ENCODE data around the gene NLGN1. TPM values are rescaled to one million over a fixed set of nuclear protein-coding genes. Genes with fewer than 3 reads are reported as not detected.
A peak's percentile ranks its signal among the peaks of the same experiment; 100 is the strongest.

NLGN1 gene
- total and polyA plus RNA-seq, 7 experiments from 2014 or later, result not detected

DNA sequence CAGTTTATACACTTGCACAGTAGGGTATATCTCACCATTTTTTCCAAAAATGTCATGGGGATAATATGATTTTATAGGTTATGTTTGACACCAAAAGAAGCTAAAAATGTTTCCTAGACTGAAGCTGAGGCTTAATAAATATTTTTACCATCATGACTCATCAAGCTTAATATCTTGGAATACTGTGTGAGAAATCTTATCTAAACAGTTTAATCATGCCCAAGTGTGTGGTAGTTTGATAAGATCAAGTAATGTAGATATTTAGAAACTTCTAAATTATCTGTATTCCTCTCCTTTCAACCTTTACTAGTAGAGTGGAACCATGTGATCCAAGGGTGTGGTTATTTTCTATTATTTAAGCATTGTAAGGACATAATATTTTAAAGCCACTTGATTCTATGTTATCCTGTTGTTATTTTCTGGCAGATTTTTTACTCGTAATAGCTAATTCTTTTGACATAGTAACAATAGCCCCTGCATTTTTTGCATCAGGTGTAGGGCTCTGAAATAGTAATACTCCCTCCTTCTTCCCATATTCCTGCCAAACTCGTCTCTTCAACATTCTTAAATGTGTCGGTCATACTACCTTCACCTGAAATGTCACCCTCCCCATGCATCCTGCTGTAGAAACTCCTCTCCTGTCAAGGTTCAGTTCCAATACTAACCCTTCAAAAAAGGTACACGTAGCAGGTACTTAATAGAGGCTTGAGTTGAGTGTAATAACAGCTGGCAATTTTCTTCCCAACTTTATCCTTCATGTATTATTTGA is 729.6 kb downstream of the NLGN1 start:
- Mint-ChIP-seq H3K27ac (no peak overlapping the region), H3K36me3 (no peaks in the 10 kb centered on the region), H3K9me3 (peaks cover 0 to 4% (median 0%) of the 10 kb centered on the region in 11 donors), H3K4me1 (no peaks in the 10 kb centered on the region), H3K27me3 (no peaks in the 10 kb centered on the region), H3K4me3 (no peak overlapping the region)
- Histone ChIP-seq H3K4me1 (ENCODE audit: control insufficient read depth in 2 of 2, insufficient read depth in 2 of 2, low read length in 2 of 2) (no peaks in the 10 kb centered on the region), H3K27me3 (ENCODE audit: control insufficient read depth in 2 of 2, insufficient read depth in 2 of 2, low read length in 2 of 2) (no peaks in the 10 kb centered on the region), H3K27ac (ENCODE audit: low read depth, low read length) (no peak overlapping the region), H3K36me3 (ENCODE audit: control insufficient read depth in 2 of 3, insufficient read depth in 3 of 3, low read length in 3 of 3) (no peaks in the 10 kb centered on the region), H3K9me3 (ENCODE audit: control insufficient read depth in 2 of 3, low read length in 3 of 3) (no peaks in the 10 kb centered on the region), H3K4me3 (ENCODE audit: low read length) (no peak overlapping the region)
- ATAC-seq (no peak), DNase-seq (no peak)
- ChIA-PET CTCF (no interaction called here), POLR2A (no interaction called here)
- intact Hi-C loops (cut with micrococcal nuclease), result no loop called here

DNA sequence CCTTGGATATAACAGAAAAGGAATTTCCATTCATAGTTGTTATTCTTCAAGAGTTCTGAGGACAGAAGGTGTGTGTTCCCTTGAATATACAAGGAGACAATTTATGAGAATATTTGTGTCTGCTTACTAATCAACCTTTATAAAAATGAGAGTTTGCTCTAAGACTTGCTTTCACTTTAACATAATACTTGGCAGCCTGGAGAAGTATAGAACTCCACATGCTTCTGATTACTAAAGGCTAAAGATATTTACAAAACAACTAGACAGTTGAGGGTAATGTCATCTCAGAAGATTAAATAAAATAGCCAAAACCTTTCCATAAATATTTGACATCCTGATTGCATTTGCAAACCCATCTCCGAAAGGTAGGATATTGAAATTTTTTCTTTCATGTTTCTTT is 734.5 kb downstream of the NLGN1 start:
- H3K4me3 Mint-ChIP-seq, result no peak overlapping the region
- peaks cover 0 to 8% (median 0%) of the 10 kb centered on the region in 11 donors for H3K9me3 Mint-ChIP-seq
- H3K36me3 Mint-ChIP-seq, result no peaks in the 10 kb centered on the region
- H3K36me3 ChIP-seq (ENCODE audit: control insufficient read depth in 2 of 3, insufficient read depth in 3 of 3, low read length in 3 of 3), result no peaks in the 10 kb centered on the region
- no peak overlapping the region for H3K27ac ChIP-seq (ENCODE audit: low read depth, low read length)
- DNase-seq (no peak), ATAC-seq (no peak)
- intact Hi-C loops (cut with micrococcal nuclease), result no loop called here
- no peaks in the 10 kb centered on the region for H3K27me3 ChIP-seq (ENCODE audit: control insufficient read depth in 2 of 2, insufficient read depth in 2 of 2, low read length in 2 of 2)
- no peak overlapping the region for H3K27ac Mint-ChIP-seq
- no peaks in the 10 kb centered on the region for H3K9me3 ChIP-seq (ENCODE audit: control insufficient read depth in 2 of 3, low read length in 3 of 3)
- H3K4me1 ChIP-seq (ENCODE audit: control insufficient read depth in 2 of 2, insufficient read depth in 2 of 2, low read length in 2 of 2), result no peaks in the 10 kb centered on the region
- CTCF ChIA-PET, result no interaction called here
- H3K4me3 ChIP-seq (ENCODE audit: low read length), result no peak overlapping the region
- POLR2A ChIA-PET, result no interaction called here
- no peaks in the 10 kb centered on the region for H3K4me1 Mint-ChIP-seq
- H3K27me3 Mint-ChIP-seq, result no peaks in the 10 kb centered on the region

DNA sequence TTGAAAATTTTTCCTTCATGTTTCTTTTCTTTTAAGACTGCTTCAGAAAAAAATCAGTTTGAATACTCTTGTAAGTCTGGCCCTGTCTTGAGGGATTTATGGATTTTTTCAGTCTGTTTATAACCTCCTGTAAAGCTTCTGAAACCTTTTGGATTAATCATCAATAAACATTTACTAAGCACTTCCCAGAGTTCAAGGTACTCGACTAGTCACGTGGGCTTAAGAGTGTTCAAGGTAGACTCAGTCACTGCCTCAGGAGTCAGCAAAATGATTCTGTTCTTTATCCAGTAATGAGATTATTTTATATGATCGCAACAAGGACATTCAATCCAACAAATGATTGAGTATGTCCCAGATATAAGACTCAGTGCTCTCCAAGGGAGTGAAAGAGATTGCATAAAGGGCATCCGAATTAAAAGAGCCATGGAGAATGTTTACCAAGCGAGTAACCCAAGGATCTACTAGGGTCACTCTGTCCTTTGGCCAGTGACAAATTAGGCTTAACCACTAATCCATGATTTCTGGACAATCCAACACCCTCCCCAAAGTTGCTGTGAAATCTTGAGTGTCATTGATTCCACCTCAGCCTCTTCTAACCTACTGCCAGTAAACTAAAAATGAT is 735.0 kb downstream of the NLGN1 start:
- Mint-ChIP-seq H3K9me3 (peaks cover 0 to 8% (median 0%) of the 10 kb centered on the region in 11 donors), H3K27ac (no peak overlapping the region), H3K4me3 (no peak overlapping the region), H3K4me1 (no peaks in the 10 kb centered on the region), H3K27me3 (no peaks in the 10 kb centered on the region), H3K36me3 (no peaks in the 10 kb centered on the region)
- POLR2A ChIA-PET, result no interaction called here
- Histone ChIP-seq H3K4me1 (ENCODE audit: control insufficient read depth in 2 of 2, insufficient read depth in 2 of 2, low read length in 2 of 2) (no peaks in the 10 kb centered on the region), H3K9me3 (ENCODE audit: control insufficient read depth in 2 of 3, low read length in 3 of 3) (no peaks in the 10 kb centered on the region), H3K4me3 (ENCODE audit: low read length) (no peak overlapping the region), H3K36me3 (ENCODE audit: control insufficient read depth in 2 of 3, insufficient read depth in 3 of 3, low read length in 3 of 3) (no peaks in the 10 kb centered on the region), H3K27me3 (ENCODE audit: control insufficient read depth in 2 of 2, insufficient read depth in 2 of 2, low read length in 2 of 2) (no peaks in the 10 kb centered on the region), H3K27ac (ENCODE audit: low read depth, low read length) (no peak overlapping the region)
- no peak for ATAC-seq
- CTCF ChIA-PET, result no interaction called here
- intact Hi-C loops (cut with micrococcal nuclease), result no loop called here
- no peak for DNase-seq

GRCh38 chr3:174146008-174146407 is 748.5 kb downstream of the NLGN1 start:
- Mint-ChIP-seq H3K4me1 (no peaks in the 10 kb centered on the region), H3K27me3 (no peaks in the 10 kb centered on the region), H3K9me3 (peaks cover 0 to 18% (median 5%) of the 10 kb centered on the region in 11 donors), H3K4me3 (no peak overlapping the region), H3K27ac (no peak overlapping the region), H3K36me3 (no peaks in the 10 kb centered on the region)
- no peak overlapping the region for H3K27ac ChIP-seq (ENCODE audit: low read depth, low read length)
- intact Hi-C loops (cut with micrococcal nuclease), result no loop called here
- DNase-seq (no peak), ATAC-seq (no peak)
- ChIA-PET POLR2A (no interaction called here), CTCF (no interaction called here)
- no peaks in the 10 kb centered on the region for H3K4me1 ChIP-seq (ENCODE audit: control insufficient read depth in 2 of 2, insufficient read depth in 2 of 2, low read length in 2 of 2)
- no peaks in the 10 kb centered on the region for H3K9me3 ChIP-seq (ENCODE audit: control insufficient read depth in 2 of 3, low read length in 3 of 3)
- no peaks in the 10 kb centered on the region for H3K27me3 ChIP-seq (ENCODE audit: control insufficient read depth in 2 of 2, insufficient read depth in 2 of 2, low read length in 2 of 2)
- H3K4me3 ChIP-seq (ENCODE audit: low read length), result no peak overlapping the region
- H3K36me3 ChIP-seq (ENCODE audit: control insufficient read depth in 2 of 3, insufficient read depth in 3 of 3, low read length in 3 of 3), result no peaks in the 10 kb centered on the region

GRCh38 chr3:174147798-174148197 is 750.3 kb downstream of the NLGN1 start:
- H3K4me1 Mint-ChIP-seq, result no peaks in the 10 kb centered on the region
- no peaks in the 10 kb centered on the region for H3K9me3 ChIP-seq (ENCODE audit: control insufficient read depth in 2 of 3, low read length in 3 of 3)
- DNase-seq, result no peak
- no peaks in the 10 kb centered on the region for H3K36me3 Mint-ChIP-seq
- H3K4me3 Mint-ChIP-seq, result no peak overlapping the region
- CTCF ChIA-PET, result no interaction called here
- no peak overlapping the region for H3K27ac Mint-ChIP-seq
- intact Hi-C loops (cut with micrococcal nuclease), result no loop called here
- H3K27me3 ChIP-seq (ENCODE audit: control insufficient read depth in 2 of 2, insufficient read depth in 2 of 2, low read length in 2 of 2), result no peaks in the 10 kb centered on the region
- no peak overlapping the region for H3K27ac ChIP-seq (ENCODE audit: low read depth, low read length)
- H3K4me1 ChIP-seq (ENCODE audit: control insufficient read depth in 2 of 2, insufficient read depth in 2 of 2, low read length in 2 of 2), result no peaks in the 10 kb centered on the region
- POLR2A ChIA-PET, result no interaction called here
- H3K9me3 Mint-ChIP-seq, result peaks cover 0 to 13% (median 3%) of the 10 kb centered on the region in 11 donors
- no peaks in the 10 kb centered on the region for H3K36me3 ChIP-seq (ENCODE audit: control insufficient read depth in 2 of 3, insufficient read depth in 3 of 3, low read length in 3 of 3)
- no peak overlapping the region for H3K4me3 ChIP-seq (ENCODE audit: low read length)
- no peaks in the 10 kb centered on the region for H3K27me3 Mint-ChIP-seq
- no peak for ATAC-seq

DNA sequence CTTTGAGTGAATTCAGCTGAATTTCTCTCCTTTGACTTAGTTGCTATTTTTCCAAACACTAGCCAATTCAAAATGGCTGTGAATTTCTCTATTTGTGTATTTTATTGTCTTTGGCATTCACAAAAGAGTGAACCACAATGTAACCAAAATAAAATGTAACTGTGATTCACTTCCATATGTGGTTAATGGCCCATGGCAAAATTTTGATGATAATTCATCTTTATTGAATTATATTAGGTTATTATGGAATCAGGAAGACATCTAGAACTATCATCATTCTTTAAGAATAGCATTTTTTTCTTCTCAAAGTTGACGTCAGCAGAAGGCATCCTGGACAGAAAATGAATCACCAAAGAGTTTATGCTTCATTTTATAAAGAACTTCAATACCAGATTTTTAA is 756.3 kb downstream of the NLGN1 start:
- CTCF ChIA-PET, result no interaction called here
- Histone ChIP-seq H3K9me3 (ENCODE audit: control insufficient read depth in 2 of 3, low read length in 3 of 3) (no peaks in the 10 kb centered on the region), H3K27me3 (ENCODE audit: control insufficient read depth in 2 of 2, insufficient read depth in 2 of 2, low read length in 2 of 2) (no peaks in the 10 kb centered on the region), H3K27ac (ENCODE audit: low read depth, low read length) (no peak overlapping the region), H3K36me3 (ENCODE audit: control insufficient read depth in 2 of 3, insufficient read depth in 3 of 3, low read length in 3 of 3) (no peaks in the 10 kb centered on the region), H3K4me3 (ENCODE audit: low read length) (no peak overlapping the region), H3K4me1 (ENCODE audit: control insufficient read depth in 2 of 2, insufficient read depth in 2 of 2, low read length in 2 of 2) (no peaks in the 10 kb centered on the region)
- Mint-ChIP-seq H3K4me1 (no peaks in the 10 kb centered on the region), H3K36me3 (no peaks in the 10 kb centered on the region), H3K27ac (no peak overlapping the region), H3K9me3 (peaks cover 0 to 3% (median 0%) of the 10 kb centered on the region in 11 donors), H3K27me3 (no peaks in the 10 kb centered on the region), H3K4me3 (no peak overlapping the region)
- ATAC-seq, result no peak
- intact Hi-C loops (cut with micrococcal nuclease), result no loop called here
- POLR2A ChIA-PET, result no interaction called here
- DNase-seq, result no peak

GRCh38 chr3:174156200-174156599 is 758.7 kb downstream of the NLGN1 start:
- DNase-seq, result no peak
- ATAC-seq, result no peak
- H3K27ac Mint-ChIP-seq, result no peak overlapping the region
- peaks cover 0 to 3% (median 0%) of the 10 kb centered on the region in 11 donors for H3K9me3 Mint-ChIP-seq
- H3K4me3 Mint-ChIP-seq, result peak overlapping the region in 1 of 10 donors; percentile 19
- ChIA-PET POLR2A (no interaction called here), CTCF (no interaction called here)
- intact Hi-C loops (cut with micrococcal nuclease), result no loop called here
- Histone ChIP-seq H3K27me3 (ENCODE audit: control insufficient read depth in 2 of 2, insufficient read depth in 2 of 2, low read length in 2 of 2) (no peaks in the 10 kb centered on the region), H3K27ac (ENCODE audit: low read depth, low read length) (no peak overlapping the region), H3K4me1 (ENCODE audit: control insufficient read depth in 2 of 2, insufficient read depth in 2 of 2, low read length in 2 of 2) (no peaks in the 10 kb centered on the region), H3K9me3 (ENCODE audit: control insufficient read depth in 2 of 3, low read length in 3 of 3) (no peaks in the 10 kb centered on the region), H3K4me3 (ENCODE audit: low read length) (no peak overlapping the region), H3K36me3 (ENCODE audit: control insufficient read depth in 2 of 3, insufficient read depth in 3 of 3, low read length in 3 of 3) (no peaks in the 10 kb centered on the region)
- H3K27me3 Mint-ChIP-seq, result no peaks in the 10 kb centered on the region
- H3K36me3 Mint-ChIP-seq, result no peaks in the 10 kb centered on the region
- H3K4me1 Mint-ChIP-seq, result no peaks in the 10 kb centered on the region
